ENCODE measurements around the gene ZNF579. TPM values are rescaled to one million over a fixed set of nuclear protein-coding genes. Genes with fewer than 3 reads are reported as not detected.

Gene ZNF579
- total and polyA plus RNA-seq, 2 of the 8 experiments (the other 6 are each of a cell fraction or from before 2014, with no cell fraction given), result 10.0 to 18.9 TPM

- Histone ChIP-seq H4K20me1 (replicated peaks in 1 of 2; ENCODE audit: control insufficient read depth in 1 of 2, insufficient read depth in 2 of 2, low read length in 2 of 2) (peaks cover 0 to 4% of the 10 kb centered on the region in 2 experiments), H3K36me3 (ENCODE audit: control insufficient read depth in 2 of 4, insufficient read depth in 4 of 4, low read length in 3 of 4) (peaks cover 7 to 23% (median 9%) of the 10 kb centered on the region in 4 experiments; a peak in 7 of 8 replicates), H3K14ac (ENCODE audit: insufficient read length) (no peak overlapping the region), H2BK12ac (ENCODE audit: low read depth, low read length) (no peak overlapping the region), H3K79me2 (ENCODE audit: control insufficient read depth in 1 of 2, insufficient read depth in 2 of 2, low read length in 2 of 2) (peaks cover 5 to 6% of the 10 kb centered on the region in 2 experiments; a peak in 3 of 4 replicates), H3K27ac (ENCODE audit: low read depth, low read length) (no peak overlapping the region), H3K4me3 (ENCODE audit: extremely low read depth in 1 of 4, insufficient read depth in 2 of 4, low read depth in 3 of 4, low read length in 4 of 4) (no peak overlapping the region), H3K56ac (replicated peaks; ENCODE audit: insufficient read length, low read depth, low read length) (no peak overlapping the region), H3K23ac (ENCODE audit: insufficient read length) (no peak overlapping the region), H2AFZ (ENCODE audit: low read length) (no peak overlapping the region), H3K4me1 (replicated peaks in 1 of 4; ENCODE audit: control insufficient read depth in 3 of 4, insufficient read depth in 4 of 4, low read length in 3 of 4) (no peaks in the 10 kb centered on the region), H2BK5ac (ENCODE audit: low read depth, low read length) (no peak overlapping the region), H3K4me2 (ENCODE audit: insufficient read depth in 1 of 2, low read depth in 2 of 2, low read length in 2 of 2) (no peak overlapping the region), H2BK120ac (replicated peaks; ENCODE audit: low read depth, low read length) (no peak overlapping the region), H2BK20ac (ENCODE audit: low read length) (no peak overlapping the region), H3K4ac (replicated peaks; ENCODE audit: insufficient read length, low read depth, low read length) (no peak overlapping the region), H3K79me1 (ENCODE audit: low read depth, low read length) (peaks cover 8% of the 10 kb centered on the region; the same call in 1 of the 2 replicates), H3K18ac (ENCODE audit: extremely low read depth, low read length) (no peak overlapping the region), H4K8ac (ENCODE audit: extremely low read depth, insufficient read depth, low read length) (no peak overlapping the region; the same call in 1 of the 2 replicates), H2BK15ac (ENCODE audit: low read length) (no peak overlapping the region), H3K27me3 (replicated peaks in 1 of 4; ENCODE audit: control insufficient read depth in 3 of 4, extremely low read depth in 1 of 4, insufficient read depth in 3 of 4, low read length in 3 of 4) (no peaks in the 10 kb centered on the region), H3K9me3 (ENCODE audit: insufficient read depth in 2 of 2, low read depth in 1 of 2, low read length in 1 of 2) (no peaks in the 10 kb centered on the region), H3K9ac (replicated peaks in 1 of 4; ENCODE audit: extremely low read depth in 1 of 4, low read depth in 3 of 4, low read length in 3 of 4) (no peak overlapping the region), H2AK5ac (ENCODE audit: low read depth, low read length) (no peak overlapping the region), H3K23me2 (ENCODE audit: low read depth, low read length) (peaks cover 6% of the 10 kb centered on the region; the same call in 1 of the 2 replicates), H4K5ac (ENCODE audit: insufficient read length, low read depth, low read length) (no peak overlapping the region), H4K91ac (replicated peaks; ENCODE audit: insufficient read length, low read length) (no peak overlapping the region)
- no peak for DNase-seq (ENCODE audit: low read depth in 1 of 2, low spot score in 2 of 2)
- CTCF ChIA-PET (ENCODE audit: partially characterized antibody), result no interaction called here
- no peak for FAIRE-seq
- TF ChIP-seq KDM1A (IDR thresholded peaks at IDR 0.05; ENCODE audit: borderline replicate concordance, low read length) (no peak), TAF1 (IDR thresholded peaks at IDR 0.05; ENCODE audit: low read depth, low read length) (no peak), SIN3A (conservative IDR thresholded peaks at IDR 0.05 in 1 of 2, IDR thresholded peaks at IDR 0.05 in 1 of 2; ENCODE audit: low read depth in 1 of 2, low read length in 2 of 2) (no peak), SIRT6 (IDR thresholded peaks at IDR 0.05; ENCODE audit: low read length) (no peak)
- 97% methylated on average over 23 of the region's 83 CpGs; no CpG with 5 or more reads in 1 of the 2 experiments for WGBS, 2 experiments (ENCODE audit: extremely low coverage in 1 of 2, insufficient coverage in 1 of 2, insufficient read length in 1 of 2, insufficient replicate concordance in 2 of 2, low coverage in 1 of 2, low lambda C conversion rate in 2 of 2, missing lambda C conversion rate in 1 of 2)
- POLR2A ChIA-PET (ENCODE audit: partially characterized antibody), result no interaction called here
These were observed 2.5 kb downstream of the ZNF579 start for GRCh38 chr19:55578031-55578760.

Measured in H1 (cell line).